IMR-90 (cell line): Measurements from ENCODE around the gene DDX54.

ENCODE experiments used
- BHLHE40 ChIP-seq: fragments of 150-350 bp; IDR thresholded peaks from 2 replicates; pipeline ENCODE4 v1.6.1; 2016; ENCODE audit warnings: mild to moderate bottlenecking, low read depth, low read length
- MAFK ChIP-seq: IDR thresholded peaks from 2 replicates; pipeline ENCODE4 v1.6.1; 2012; ENCODE audit warnings: low read depth, low read length, improper control_type of control experiment
- RAD21 ChIP-seq: IDR thresholded peaks from 2 replicates; pipeline ENCODE4 v1.6.1; 2012; ENCODE audit warnings: low read length, improper control_type of control experiment
- SMC3 ChIP-seq: fragments of 150-350 bp; IDR thresholded peaks from 2 replicates; pipeline ENCODE4 v1.6.1; 2016; ENCODE audit warnings: low read depth, mild to moderate bottlenecking, antibody characterized with exemption, low read length, moderate library complexity
- TF ChIP-seq, protein P1 (sequence below): conservative IDR thresholded peaks from 2 replicates; pipeline ENCODE4 v1.5.1; 2012; ENCODE audit warnings: mild to moderate bottlenecking, low read depth, low read length, improper control_type of control experiment

- TF ChIP-seq, protein P1, sequence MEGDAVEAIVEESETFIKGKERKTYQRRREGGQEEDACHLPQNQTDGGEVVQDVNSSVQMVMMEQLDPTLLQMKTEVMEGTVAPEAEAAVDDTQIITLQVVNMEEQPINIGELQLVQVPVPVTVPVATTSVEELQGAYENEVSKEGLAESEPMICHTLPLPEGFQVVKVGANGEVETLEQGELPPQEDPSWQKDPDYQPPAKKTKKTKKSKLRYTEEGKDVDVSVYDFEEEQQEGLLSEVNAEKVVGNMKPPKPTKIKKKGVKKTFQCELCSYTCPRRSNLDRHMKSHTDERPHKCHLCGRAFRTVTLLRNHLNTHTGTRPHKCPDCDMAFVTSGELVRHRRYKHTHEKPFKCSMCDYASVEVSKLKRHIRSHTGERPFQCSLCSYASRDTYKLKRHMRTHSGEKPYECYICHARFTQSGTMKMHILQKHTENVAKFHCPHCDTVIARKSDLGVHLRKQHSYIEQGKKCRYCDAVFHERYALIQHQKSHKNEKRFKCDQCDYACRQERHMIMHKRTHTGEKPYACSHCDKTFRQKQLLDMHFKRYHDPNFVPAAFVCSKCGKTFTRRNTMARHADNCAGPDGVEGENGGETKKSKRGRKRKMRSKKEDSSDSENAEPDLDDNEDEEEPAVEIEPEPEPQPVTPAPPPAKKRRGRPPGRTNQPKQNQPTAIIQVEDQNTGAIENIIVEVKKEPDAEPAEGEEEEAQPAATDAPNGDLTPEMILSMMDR, result no peak
- TF ChIP-seq SMC3 (no peak), BHLHE40 (no peak), MAFK (no peak), RAD21 (no peak)
Observed at GRCh38 chr12:113203852-113204760, 18.8 kb upstream of the DDX54 start.
